Activated T-cell treated with anti-CD3 and anti-CD28 coated beads, Interleukin-2, amount 50 U/mL, for 72 hours (primary cell): ENCODE results near the gene NOBOX. TPM values are rescaled to one million over a fixed set of nuclear protein-coding genes. Genes with fewer than 3 reads are reported as not detected.

ENCODE experiments used
- ATAC-seq, 2 donors: fragments of 150-1000 bp; cut with Tn5 transposase; replicated peaks in 1 of 2; 2 replicates each; pipeline ENCODE4 v1.10.0; 2021; ENCODE audit warnings: moderate library complexity in 2 of 2, mild to moderate bottlenecking in 1 of 2
- DNase-seq, 2 donors: peaks; one replicate each; pipeline ENCODE4 v3.0.0; 2021 to 2022; ENCODE audit warnings: mixed read lengths in 1 of 2
- H3K27ac Mint-ChIP-seq: one replicate; pipeline ENCODE4 v1.8.0; 2022; ENCODE audit warnings: mild to moderate bottlenecking, moderate library complexity, mixed read lengths
- H3K27me3 Mint-ChIP-seq: one replicate; pipeline ENCODE4 v1.8.0; 2022; ENCODE audit warnings: low read depth, mixed read lengths
- H3K36me3 Mint-ChIP-seq, 2 donors: one replicate each; pipeline ENCODE4 v1.8.0; 2022; ENCODE audit warnings: mixed read lengths in 2 of 2, mild to moderate bottlenecking in 1 of 2; ENCODE audit not compliant: insufficient read depth in 2 of 2
- H3K4me1 Mint-ChIP-seq: one replicate; pipeline ENCODE4 v1.8.0; 2022; ENCODE audit warnings: low read depth, mixed read lengths
- H3K4me3 Mint-ChIP-seq, 2 donors: one replicate each; pipeline ENCODE4 v1.8.0; 2022; ENCODE audit warnings: mild to moderate bottlenecking in 2 of 2, mixed read lengths in 2 of 2, moderate library complexity in 2 of 2
- H3K9me3 Mint-ChIP-seq, 2 donors: one replicate each; pipeline ENCODE4 v1.8.0; 2022; ENCODE audit warnings: mixed read lengths in 2 of 2
- total RNA-seq, 2 donors: library from RNA; stranded (reverse); gene quantifications; one replicate each; pipeline ENCODE4 v1.2.3, GENCODE V29; 2022

Gene NOBOX
- total RNA-seq, 2 donors from 2014 or later = not detected

- Mint-ChIP-seq H3K4me3 (no peak overlapping the region), H3K27ac (no peak overlapping the region), H3K4me1 (no peaks in the 10 kb centered on the region), H3K36me3 (no peaks in the 10 kb centered on the region), H3K27me3 (peaks cover 27% of the 10 kb centered on the region), H3K9me3 (no peaks in the 10 kb centered on the region)
- DNase-seq = no peak
- no peak for ATAC-seq
Observed at GRCh38 chr7:144408121-144408520, 4.6 kb upstream of the NOBOX start.

GRCh38 chr7:144407266-144407931, 3.9 kb upstream of the NOBOX start:
- H3K27me3 Mint-ChIP-seq = peaks cover 27% of the 10 kb centered on the region
- ATAC-seq = no peak
- DNase-seq = no peak
- H3K9me3 Mint-ChIP-seq = no peaks in the 10 kb centered on the region
- H3K27ac Mint-ChIP-seq = no peak overlapping the region
- H3K4me1 Mint-ChIP-seq = no peaks in the 10 kb centered on the region
- no peak overlapping the region for H3K4me3 Mint-ChIP-seq
- H3K36me3 Mint-ChIP-seq = no peaks in the 10 kb centered on the region

- DNase-seq (no peak), ATAC-seq (no peak)
- no peaks in the 10 kb centered on the region for H3K36me3 Mint-ChIP-seq
- no peaks in the 10 kb centered on the region for H3K4me1 Mint-ChIP-seq
- H3K27ac Mint-ChIP-seq = no peak overlapping the region
- H3K27me3 Mint-ChIP-seq = peaks cover 16% of the 10 kb centered on the region
- no peaks in the 10 kb centered on the region for H3K9me3 Mint-ChIP-seq
- no peak overlapping the region for H3K4me3 Mint-ChIP-seq
Observed at GRCh38 chr7:144404946-144405345, 1.5 kb upstream of the NOBOX start.

GRCh38 chr7:144403102-144403501, 391 bp downstream of the NOBOX start:
- H3K9me3 Mint-ChIP-seq = no peaks in the 10 kb centered on the region
- peaks cover 4% of the 10 kb centered on the region for H3K27me3 Mint-ChIP-seq
- ATAC-seq (no peak), DNase-seq (no peak)
- no peaks in the 10 kb centered on the region for H3K4me1 Mint-ChIP-seq
- H3K27ac Mint-ChIP-seq = no peak overlapping the region
- H3K36me3 Mint-ChIP-seq = no peaks in the 10 kb centered on the region
- H3K4me3 Mint-ChIP-seq = no peak overlapping the region

GRCh38 chr7:144401490-144401889, 2.0 kb downstream of the NOBOX start:
- Mint-ChIP-seq H3K27ac (no peak overlapping the region), H3K27me3 (no peaks in the 10 kb centered on the region), H3K9me3 (no peaks in the 10 kb centered on the region), H3K4me1 (no peaks in the 10 kb centered on the region), H3K36me3 (no peaks in the 10 kb centered on the region), H3K4me3 (no peak overlapping the region)
- ATAC-seq (no peak), DNase-seq (no peak)

GRCh38 chr7:144399946-144400345, 3.5 kb downstream of the NOBOX start:
- no peak overlapping the region for H3K4me3 Mint-ChIP-seq
- no peak for ATAC-seq
- no peak overlapping the region for H3K27ac Mint-ChIP-seq
- DNase-seq = no peak
- H3K9me3 Mint-ChIP-seq = no peaks in the 10 kb centered on the region
- H3K4me1 Mint-ChIP-seq = no peaks in the 10 kb centered on the region
- H3K36me3 Mint-ChIP-seq = no peaks in the 10 kb centered on the region
- H3K27me3 Mint-ChIP-seq = no peaks in the 10 kb centered on the region

GRCh38 chr7:144398911-144399310, 4.6 kb downstream of the NOBOX start:
- no peaks in the 10 kb centered on the region for H3K27me3 Mint-ChIP-seq
- no peaks in the 10 kb centered on the region for H3K9me3 Mint-ChIP-seq
- H3K4me3 Mint-ChIP-seq = no peak overlapping the region
- no peaks in the 10 kb centered on the region for H3K36me3 Mint-ChIP-seq
- DNase-seq (no peak), ATAC-seq (no peak)
- no peaks in the 10 kb centered on the region for H3K4me1 Mint-ChIP-seq
- no peak overlapping the region for H3K27ac Mint-ChIP-seq

GRCh38 chr7:144398291-144398690, 5.2 kb downstream of the NOBOX start:
- H3K9me3 Mint-ChIP-seq = no peaks in the 10 kb centered on the region
- H3K27ac Mint-ChIP-seq = no peak overlapping the region
- H3K4me3 Mint-ChIP-seq = no peak overlapping the region
- H3K36me3 Mint-ChIP-seq = no peaks in the 10 kb centered on the region
- no peaks in the 10 kb centered on the region for H3K4me1 Mint-ChIP-seq
- no peak for ATAC-seq
- DNase-seq = no peak
- no peaks in the 10 kb centered on the region for H3K27me3 Mint-ChIP-seq

GRCh38 chr7:144397086-144397485, 6.4 kb downstream of the NOBOX start:
- Mint-ChIP-seq H3K27ac (no peak overlapping the region), H3K4me1 (no peaks in the 10 kb centered on the region), H3K27me3 (no peaks in the 10 kb centered on the region), H3K36me3 (no peaks in the 10 kb centered on the region), H3K4me3 (no peak overlapping the region), H3K9me3 (no peaks in the 10 kb centered on the region)
- DNase-seq (no peak), ATAC-seq (no peak)

GRCh38 chr7:144391823-144392255, 11.7 kb downstream of the NOBOX start:
- ATAC-seq (peak; percentile 76), DNase-seq (peak; percentile 16 to 28)
- Mint-ChIP-seq H3K36me3 (no peaks in the 10 kb centered on the region), H3K4me3 (peak overlapping the region; percentile 51 to 73), H3K27ac (no peak overlapping the region), H3K9me3 (no peaks in the 10 kb centered on the region), H3K4me1 (peaks cover under 1% of the 10 kb centered on the region), H3K27me3 (no peaks in the 10 kb centered on the region)

- DNase-seq (no peak), ATAC-seq (no peak)
- H3K4me3 Mint-ChIP-seq = no peak overlapping the region
- H3K27ac Mint-ChIP-seq = no peak overlapping the region
- peaks cover 6% of the 10 kb centered on the region for H3K4me1 Mint-ChIP-seq
- no peaks in the 10 kb centered on the region for H3K9me3 Mint-ChIP-seq
- H3K36me3 Mint-ChIP-seq = no peaks in the 10 kb centered on the region
- no peaks in the 10 kb centered on the region for H3K27me3 Mint-ChIP-seq
Observed at GRCh38 chr7:144391014-144391413, 12.5 kb downstream of the NOBOX start.

GRCh38 chr7:144390481-144390880, 13.0 kb downstream of the NOBOX start:
- H3K27ac Mint-ChIP-seq = no peak overlapping the region
- no peaks in the 10 kb centered on the region for H3K27me3 Mint-ChIP-seq
- no peaks in the 10 kb centered on the region for H3K36me3 Mint-ChIP-seq
- DNase-seq (no peak), ATAC-seq (no peak)
- H3K9me3 Mint-ChIP-seq = no peaks in the 10 kb centered on the region
- peaks cover 7% of the 10 kb centered on the region for H3K4me1 Mint-ChIP-seq
- no peak overlapping the region for H3K4me3 Mint-ChIP-seq

- Mint-ChIP-seq H3K27ac (no peak overlapping the region), H3K9me3 (no peaks in the 10 kb centered on the region), H3K27me3 (no peaks in the 10 kb centered on the region), H3K4me1 (peaks cover 20% of the 10 kb centered on the region), H3K4me3 (no peak overlapping the region), H3K36me3 (no peaks in the 10 kb centered on the region)
- DNase-seq (no peak), ATAC-seq (no peak)
Observed at GRCh38 chr7:144388950-144389349, 14.5 kb downstream of the NOBOX start.

GRCh38 chr7:144386741-144387140, 16.8 kb downstream of the NOBOX start:
- Mint-ChIP-seq H3K4me3 (no peak overlapping the region), H3K36me3 (no peaks in the 10 kb centered on the region), H3K9me3 (no peaks in the 10 kb centered on the region), H3K27ac (no peak overlapping the region), H3K27me3 (no peaks in the 10 kb centered on the region), H3K4me1 (peaks cover 20% of the 10 kb centered on the region)
- no peak for DNase-seq
- ATAC-seq = no peak
